ENCODE measurements around the gene SLC4A2. TPM values are rescaled to one million over a fixed set of nuclear protein-coding genes. Genes with fewer than 3 reads are reported as not detected.

SLC4A2 gene
- total RNA-seq, 4 donors from 2014 or later: 48.5 to 109 (median 69.0) TPM

- peaks cover 46% of the 10 kb centered on the region in 2 donors for H3K36me3 ChIP-seq
- DNase-seq: no peak
- peaks cover 11 to 17% of the 10 kb centered on the region in 2 donors for H3K4me1 ChIP-seq
- H3K27me3 ChIP-seq: no peaks in the 10 kb centered on the region
- no peaks in the 10 kb centered on the region for H3K9me3 ChIP-seq
- H3K4me3 ChIP-seq (replicated peaks in 1 of 3): no peak overlapping the region
- no peak overlapping the region for H3K27ac ChIP-seq
- TF ChIP-seq, protein P1, sequence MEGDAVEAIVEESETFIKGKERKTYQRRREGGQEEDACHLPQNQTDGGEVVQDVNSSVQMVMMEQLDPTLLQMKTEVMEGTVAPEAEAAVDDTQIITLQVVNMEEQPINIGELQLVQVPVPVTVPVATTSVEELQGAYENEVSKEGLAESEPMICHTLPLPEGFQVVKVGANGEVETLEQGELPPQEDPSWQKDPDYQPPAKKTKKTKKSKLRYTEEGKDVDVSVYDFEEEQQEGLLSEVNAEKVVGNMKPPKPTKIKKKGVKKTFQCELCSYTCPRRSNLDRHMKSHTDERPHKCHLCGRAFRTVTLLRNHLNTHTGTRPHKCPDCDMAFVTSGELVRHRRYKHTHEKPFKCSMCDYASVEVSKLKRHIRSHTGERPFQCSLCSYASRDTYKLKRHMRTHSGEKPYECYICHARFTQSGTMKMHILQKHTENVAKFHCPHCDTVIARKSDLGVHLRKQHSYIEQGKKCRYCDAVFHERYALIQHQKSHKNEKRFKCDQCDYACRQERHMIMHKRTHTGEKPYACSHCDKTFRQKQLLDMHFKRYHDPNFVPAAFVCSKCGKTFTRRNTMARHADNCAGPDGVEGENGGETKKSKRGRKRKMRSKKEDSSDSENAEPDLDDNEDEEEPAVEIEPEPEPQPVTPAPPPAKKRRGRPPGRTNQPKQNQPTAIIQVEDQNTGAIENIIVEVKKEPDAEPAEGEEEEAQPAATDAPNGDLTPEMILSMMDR (IDR thresholded peaks at IDR 0.05): no peak
- no peak for TF ChIP-seq POLR2A (IDR thresholded peaks at IDR 0.05)
- intact Hi-C loops (cut with DNase I): no loop called here
- 87% methylated on average over 22 of the region's 22 CpGs for WGBS, 2 donors
Measured at GRCh38 chr7:151075978-151076426, 16.6 kb downstream of the SLC4A2 start.

DNA sequence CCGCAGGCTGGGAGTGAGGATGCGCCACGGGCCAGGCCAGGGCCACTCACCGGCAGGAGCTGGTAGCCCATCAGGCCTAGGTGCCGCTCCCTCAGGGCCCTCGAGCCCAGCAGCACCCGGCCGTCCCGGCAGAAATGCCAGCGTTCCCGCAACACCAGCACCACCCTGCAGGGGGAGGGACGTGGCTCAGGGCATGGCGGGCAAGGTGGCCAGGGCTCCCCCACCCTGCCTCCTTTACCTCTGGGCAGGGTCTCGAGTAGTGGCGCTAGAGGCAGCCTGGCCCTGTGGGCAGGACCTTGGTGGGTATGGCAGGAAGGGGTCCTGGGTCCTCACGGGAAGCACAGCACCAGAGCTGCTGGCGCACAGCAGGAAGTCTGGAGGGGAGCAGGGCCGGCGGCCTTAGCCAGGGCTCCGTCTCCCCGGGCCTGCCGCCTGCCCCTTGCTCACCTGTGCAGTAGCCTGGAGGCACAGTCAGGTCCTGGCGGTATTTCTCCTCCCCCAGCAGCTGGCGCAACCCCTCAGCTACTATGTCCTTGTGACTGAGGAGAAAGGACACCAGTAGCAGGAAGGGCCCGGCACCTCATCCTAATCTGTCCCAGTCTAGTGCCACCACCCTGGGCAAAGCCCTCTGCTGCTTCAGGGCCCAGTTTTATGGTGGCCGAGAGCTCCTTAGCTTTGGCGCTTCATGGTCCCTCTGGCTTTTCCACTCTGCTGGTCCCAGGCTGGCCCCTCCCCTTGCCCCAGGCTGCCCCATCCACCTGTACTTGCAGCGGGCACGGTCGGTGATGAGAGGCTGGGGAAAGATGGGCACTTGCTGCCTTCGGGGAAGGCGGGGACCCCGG, 17.7 kb downstream of the SLC4A2 start:
- Histone ChIP-seq H3K27ac (no peak overlapping the region), H3K4me3 (replicated peaks in 1 of 3) (no peak overlapping the region), H3K4me1 (peaks cover 21 to 28% of the 10 kb centered on the region in 2 donors), H3K36me3 (peaks cover 35 to 36% of the 10 kb centered on the region in 2 donors), H3K27me3 (no peaks in the 10 kb centered on the region), H3K9me3 (no peaks in the 10 kb centered on the region)
- no peak for DNase-seq
- 86 to 87% methylated on average over 16 to 18 of the region's 33 CpGs for WGBS, 2 donors
- intact Hi-C loops (cut with DNase I): no loop called here
- TF ChIP-seq, protein P1 (IDR thresholded peaks at IDR 0.05): peak in 1 of 6 experiments; percentile 6
- TF ChIP-seq POLR2A (IDR thresholded peaks at IDR 0.05): no peak

DNA sequence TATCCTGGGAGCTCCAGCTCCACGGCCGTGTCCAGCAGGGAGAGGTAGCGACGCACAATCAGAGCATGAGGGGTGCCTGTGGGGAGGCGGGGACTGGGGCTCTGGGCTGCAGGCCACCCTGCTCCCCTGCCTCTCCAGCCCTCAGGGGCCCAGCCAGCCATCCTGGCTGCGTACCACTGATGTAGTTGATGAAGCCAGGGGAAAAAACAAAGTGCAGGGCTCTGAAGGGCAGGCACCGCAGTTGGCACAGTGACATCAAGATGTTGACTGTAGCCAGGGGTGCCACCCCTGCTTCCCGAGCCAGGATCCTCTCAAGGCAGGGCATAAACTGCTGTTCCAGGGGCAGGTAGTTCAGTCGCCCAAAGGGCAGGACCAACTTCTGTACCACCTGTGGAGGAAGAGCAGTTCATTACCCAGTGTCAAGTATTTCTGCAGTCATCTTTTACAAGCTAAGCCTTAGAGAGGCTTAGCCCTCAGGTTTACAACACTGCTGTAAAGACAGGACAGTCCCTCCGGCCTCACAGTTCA, 18.4 kb downstream of the SLC4A2 start:
- intact Hi-C loops (cut with DNase I): no loop called here
- 81 to 89% methylated on average over 9 to 10 of the region's 10 CpGs for WGBS, 2 donors
- no peaks in the 10 kb centered on the region for H3K9me3 ChIP-seq
- no peak for DNase-seq
- peaks cover 28 to 30% of the 10 kb centered on the region in 2 donors for H3K36me3 ChIP-seq
- H3K4me1 ChIP-seq: peaks cover 27 to 34% of the 10 kb centered on the region in 2 donors
- H3K27me3 ChIP-seq: no peaks in the 10 kb centered on the region
- H3K27ac ChIP-seq: no peak overlapping the region
- no peak overlapping the region for H3K4me3 ChIP-seq (replicated peaks in 1 of 3)
- no peak for TF ChIP-seq POLR2A (IDR thresholded peaks at IDR 0.05)
- TF ChIP-seq, protein P1 (IDR thresholded peaks at IDR 0.05): no peak

DNA sequence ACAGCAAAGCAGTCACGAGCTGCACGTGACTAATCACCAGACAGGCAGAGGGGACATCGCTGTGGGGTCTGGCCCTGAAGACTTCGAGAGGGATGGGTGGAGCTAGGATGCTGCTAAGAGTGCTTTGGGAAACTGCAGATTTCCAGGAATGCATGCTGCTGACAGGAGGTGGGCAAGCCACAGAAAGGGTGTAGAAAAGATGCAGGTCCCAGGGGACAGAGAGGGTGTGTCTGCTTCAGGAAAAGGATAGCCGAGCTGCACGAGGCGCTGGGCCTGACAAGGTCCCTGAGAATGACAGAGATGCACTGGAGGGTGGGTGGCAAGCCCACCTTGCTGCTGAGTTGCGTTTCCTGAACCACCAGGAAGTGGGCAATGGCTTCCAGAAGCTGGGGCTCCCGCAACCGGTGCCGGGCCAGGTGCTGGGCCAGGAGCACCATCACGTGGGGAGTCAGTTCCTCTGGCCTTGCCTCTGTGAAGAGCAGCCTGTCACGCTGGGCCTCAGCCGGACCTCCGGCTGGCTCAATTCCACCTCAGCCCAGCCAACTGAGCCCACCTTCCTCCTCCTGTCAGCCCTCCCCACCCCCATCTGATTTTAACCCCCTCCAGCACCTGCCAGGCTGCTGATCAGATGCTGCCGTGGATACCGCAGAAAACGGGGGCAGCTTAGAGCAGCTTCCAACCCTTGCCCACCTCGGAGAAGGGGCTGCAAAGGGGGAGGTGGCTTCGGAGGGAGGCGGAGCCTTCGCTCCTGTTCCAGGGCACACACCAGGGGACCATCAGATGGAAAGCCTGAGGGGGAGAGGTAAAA, 19.0 kb downstream of the SLC4A2 start:
- no peaks in the 10 kb centered on the region for H3K27me3 ChIP-seq
- peaks cover 27 to 35% of the 10 kb centered on the region in 2 donors for H3K4me1 ChIP-seq
- DNase-seq: no peak

More for the DNA sequence above, 19.0 kb downstream of the SLC4A2 start:
- 57 to 58% methylated on average over 21 to 22 of the region's 22 CpGs for WGBS, 2 donors
- intact Hi-C loops (cut with DNase I): no loop called here
- Histone ChIP-seq H3K36me3 (peaks cover 21 to 24% of the 10 kb centered on the region in 2 donors), H3K4me3 (replicated peaks in 1 of 3) (no peak overlapping the region), H3K27ac (no peak overlapping the region), H3K9me3 (no peaks in the 10 kb centered on the region)
- TF ChIP-seq, protein P1 (IDR thresholded peaks at IDR 0.05): no peak
- TF ChIP-seq POLR2A (IDR thresholded peaks at IDR 0.05): no peak
